Measurements from ENCODE around the gene GINS3. TPM values are rescaled to one million over a fixed set of nuclear protein-coding genes. Genes with fewer than 3 reads are reported as not detected.

GINS3 gene
- total RNA-seq, 1 experiment from 2014 or later = 22.0 TPM

GRCh38 chr16:58346831-58347371 is 45.4 kb upstream of the GINS3 start:
- CTCF ChIA-PET = no interaction called here
- POLR2A ChIA-PET (ENCODE audit: low non-redundant PET) = no interaction called here

GRCh38 chr16:58348986-58349385 is 43.3 kb upstream of the GINS3 start:
- DNase-seq (ENCODE audit: low spot score) = no peak
- Histone ChIP-seq H3K27me3 (replicated peaks; ENCODE audit: insufficient read depth, low read depth, low read length, poor library complexity) (no peaks in the 10 kb centered on the region), H3K4me1 (ENCODE audit: insufficient read depth, low read length, poor library complexity, severe bottlenecking) (no peaks in the 10 kb centered on the region), H3K36me3 (ENCODE audit: insufficient read depth, low read length, poor library complexity, severe bottlenecking) (no peaks in the 10 kb centered on the region), H3K9me3 (ENCODE audit: low read depth, low read length, poor library complexity, severe bottlenecking) (no peaks in the 10 kb centered on the region), H3K27ac (ENCODE audit: low read depth, low read length, poor library complexity, severe bottlenecking) (no peak overlapping the region), H3K4me3 (ENCODE audit: low read depth, low read length, poor library complexity, severe bottlenecking) (no peak overlapping the region)
- ChIA-PET POLR2A (ENCODE audit: low non-redundant PET) (no interaction called here), CTCF (interaction anchor here (0.7 kb wide), 1 partner anchor 139 kb away, joined by 3 read pairs; no protein-coding TSS in a partner anchor)
- intact Hi-C loops (cut with micrococcal nuclease; ENCODE audit: unreplicated experiment) = no loop called here
- TF ChIP-seq EZH2 (IDR thresholded peaks at IDR 0.05; ENCODE audit: borderline replicate concordance, low read depth, low read length, poor library complexity, severe bottlenecking) = no peak
- TF ChIP-seq, protein P1, sequence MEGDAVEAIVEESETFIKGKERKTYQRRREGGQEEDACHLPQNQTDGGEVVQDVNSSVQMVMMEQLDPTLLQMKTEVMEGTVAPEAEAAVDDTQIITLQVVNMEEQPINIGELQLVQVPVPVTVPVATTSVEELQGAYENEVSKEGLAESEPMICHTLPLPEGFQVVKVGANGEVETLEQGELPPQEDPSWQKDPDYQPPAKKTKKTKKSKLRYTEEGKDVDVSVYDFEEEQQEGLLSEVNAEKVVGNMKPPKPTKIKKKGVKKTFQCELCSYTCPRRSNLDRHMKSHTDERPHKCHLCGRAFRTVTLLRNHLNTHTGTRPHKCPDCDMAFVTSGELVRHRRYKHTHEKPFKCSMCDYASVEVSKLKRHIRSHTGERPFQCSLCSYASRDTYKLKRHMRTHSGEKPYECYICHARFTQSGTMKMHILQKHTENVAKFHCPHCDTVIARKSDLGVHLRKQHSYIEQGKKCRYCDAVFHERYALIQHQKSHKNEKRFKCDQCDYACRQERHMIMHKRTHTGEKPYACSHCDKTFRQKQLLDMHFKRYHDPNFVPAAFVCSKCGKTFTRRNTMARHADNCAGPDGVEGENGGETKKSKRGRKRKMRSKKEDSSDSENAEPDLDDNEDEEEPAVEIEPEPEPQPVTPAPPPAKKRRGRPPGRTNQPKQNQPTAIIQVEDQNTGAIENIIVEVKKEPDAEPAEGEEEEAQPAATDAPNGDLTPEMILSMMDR (conservative IDR thresholded peaks at IDR 0.05; ENCODE audit: low read depth, low read length) = no peak
- no TSS peak for BruUV-seq (replicated peaks)

More at GRCh38 chr16:58346831-58347371, 45.4 kb upstream of the GINS3 start:
- BruUV-seq (replicated peaks) = no TSS peak
- Histone ChIP-seq H3K9me3 (ENCODE audit: low read depth, low read length, poor library complexity, severe bottlenecking) (no peaks in the 10 kb centered on the region), H3K36me3 (ENCODE audit: insufficient read depth, low read length, poor library complexity, severe bottlenecking) (no peaks in the 10 kb centered on the region), H3K27me3 (replicated peaks; ENCODE audit: insufficient read depth, low read depth, low read length, poor library complexity) (no peaks in the 10 kb centered on the region), H3K4me1 (ENCODE audit: insufficient read depth, low read length, poor library complexity, severe bottlenecking) (no peaks in the 10 kb centered on the region), H3K4me3 (ENCODE audit: low read depth, low read length, poor library complexity, severe bottlenecking) (no peak overlapping the region), H3K27ac (ENCODE audit: low read depth, low read length, poor library complexity, severe bottlenecking) (no peak overlapping the region)
- intact Hi-C loops (cut with micrococcal nuclease; ENCODE audit: unreplicated experiment) = no loop called here
- no peak for TF ChIP-seq EZH2 (IDR thresholded peaks at IDR 0.05; ENCODE audit: borderline replicate concordance, low read depth, low read length, poor library complexity, severe bottlenecking)
- TF ChIP-seq, protein P1 (conservative IDR thresholded peaks at IDR 0.05; ENCODE audit: low read depth, low read length) = no peak
- no peak for DNase-seq (ENCODE audit: low spot score)

- Histone ChIP-seq H3K36me3 (ENCODE audit: insufficient read depth, low read length, poor library complexity, severe bottlenecking) (no peaks in the 10 kb centered on the region), H3K4me1 (ENCODE audit: insufficient read depth, low read length, poor library complexity, severe bottlenecking) (no peaks in the 10 kb centered on the region), H3K4me3 (ENCODE audit: low read depth, low read length, poor library complexity, severe bottlenecking) (no peak overlapping the region), H3K27ac (ENCODE audit: low read depth, low read length, poor library complexity, severe bottlenecking) (no peak overlapping the region), H3K27me3 (replicated peaks; ENCODE audit: insufficient read depth, low read depth, low read length, poor library complexity) (no peaks in the 10 kb centered on the region), H3K9me3 (ENCODE audit: low read depth, low read length, poor library complexity, severe bottlenecking) (no peaks in the 10 kb centered on the region)
- DNase-seq (ENCODE audit: low spot score) = no peak
- intact Hi-C loops (cut with micrococcal nuclease; ENCODE audit: unreplicated experiment) = no loop called here
- TF ChIP-seq, protein P1 (conservative IDR thresholded peaks at IDR 0.05; ENCODE audit: low read depth, low read length) = no peak
- TF ChIP-seq EZH2 (IDR thresholded peaks at IDR 0.05; ENCODE audit: borderline replicate concordance, low read depth, low read length, poor library complexity, severe bottlenecking) = no peak
- BruUV-seq (replicated peaks) = no TSS peak
- ChIA-PET CTCF (no interaction called here), POLR2A (ENCODE audit: low non-redundant PET) (no interaction called here)
These were observed 39.6 kb upstream of the GINS3 start for GRCh38 chr16:58352690-58353089.

Data from A673 (cell line).